ENCODE data around the gene SRSF1.

SRSF1 gene

GRCh38 chr17:57970710-57971109, 36.3 kb downstream of the SRSF1 start:
- H3K4me1 ChIP-seq (ENCODE audit: insufficient read depth, low read length, poor library complexity, severe bottlenecking), result no peaks in the 10 kb centered on the region
- H3K36me3 ChIP-seq (ENCODE audit: insufficient read depth, low read length), result peaks cover 30% of the 10 kb centered on the region; the same call in 1 of the 2 replicates
- H3F3A ChIP-seq (ENCODE audit: low read depth), result no peaks in the 10 kb centered on the region
- no peaks in the 10 kb centered on the region for H3K9me2 ChIP-seq (replicated peaks; ENCODE audit: low read depth, low read length)
- peaks cover 2% of the 10 kb centered on the region; the same call in 1 of the 2 replicates for H3K79me2 ChIP-seq (ENCODE audit: insufficient read depth, low read length)
- no peak overlapping the region for H3K9ac ChIP-seq (ENCODE audit: low read depth, low read length, poor library complexity, severe bottlenecking)
- no peak overlapping the region for H2AFZ ChIP-seq (ENCODE audit: low read length)
- no peaks in the 10 kb centered on the region for H3K27me3 ChIP-seq (ENCODE audit: insufficient read depth, low read length, poor library complexity, severe bottlenecking)
- no peak overlapping the region for H3K4me3 ChIP-seq (ENCODE audit: low read length, poor library complexity, severe bottlenecking)
- no peaks in the 10 kb centered on the region for H3K9me3 ChIP-seq (ENCODE audit: insufficient read depth, low read depth, low read length)
- H3K4me2 ChIP-seq (ENCODE audit: low read depth, low read length, poor library complexity, severe bottlenecking), result no peak overlapping the region
- TF ChIP-seq EZH2phosphoT487 (IDR thresholded peaks at IDR 0.05; ENCODE audit: borderline replicate concordance) (no peak), CTCF (conservative IDR thresholded peaks at IDR 0.05; ENCODE audit: low read length) (no peak)
- no peaks in the 10 kb centered on the region for H4K20me1 ChIP-seq (ENCODE audit: insufficient read depth, low read length, poor library complexity, severe bottlenecking)

- H3K4me3 ChIP-seq (ENCODE audit: low read length, poor library complexity, severe bottlenecking), result no peak overlapping the region
- no peak overlapping the region for H3K9ac ChIP-seq (ENCODE audit: low read depth, low read length, poor library complexity, severe bottlenecking)
- no peaks in the 10 kb centered on the region for H4K20me1 ChIP-seq (ENCODE audit: insufficient read depth, low read length, poor library complexity, severe bottlenecking)
- no peaks in the 10 kb centered on the region for H3K9me3 ChIP-seq (ENCODE audit: insufficient read depth, low read depth, low read length)
- H2AFZ ChIP-seq (ENCODE audit: low read length), result no peak overlapping the region
- H3K27me3 ChIP-seq (ENCODE audit: insufficient read depth, low read length, poor library complexity, severe bottlenecking), result no peaks in the 10 kb centered on the region
- H3K9me2 ChIP-seq (replicated peaks; ENCODE audit: low read depth, low read length), result no peaks in the 10 kb centered on the region
- no peaks in the 10 kb centered on the region for H3K79me2 ChIP-seq (ENCODE audit: insufficient read depth, low read length)
- H3K4me1 ChIP-seq (ENCODE audit: insufficient read depth, low read length, poor library complexity, severe bottlenecking), result no peaks in the 10 kb centered on the region
- peaks cover 8% of the 10 kb centered on the region; the same call in 1 of the 2 replicates for H3K36me3 ChIP-seq (ENCODE audit: insufficient read depth, low read length)
- no peaks in the 10 kb centered on the region for H3F3A ChIP-seq (ENCODE audit: low read depth)
- H3K4me2 ChIP-seq (ENCODE audit: low read depth, low read length, poor library complexity, severe bottlenecking), result no peak overlapping the region
- TF ChIP-seq EZH2phosphoT487 (IDR thresholded peaks at IDR 0.05; ENCODE audit: borderline replicate concordance), result no peak
- TF ChIP-seq CTCF (conservative IDR thresholded peaks at IDR 0.05; ENCODE audit: low read length), result no peak
These were observed 38.6 kb downstream of the SRSF1 start for GRCh38 chr17:57968456-57968855.

- H3K36me3 ChIP-seq (ENCODE audit: insufficient read depth, low read length), result no peaks in the 10 kb centered on the region
- H4K20me1 ChIP-seq (ENCODE audit: insufficient read depth, low read length, poor library complexity, severe bottlenecking), result no peaks in the 10 kb centered on the region
- no peaks in the 10 kb centered on the region for H3K9me2 ChIP-seq (replicated peaks; ENCODE audit: low read depth, low read length)
- H3K4me3 ChIP-seq (ENCODE audit: low read length, poor library complexity, severe bottlenecking), result no peak overlapping the region
- no peaks in the 10 kb centered on the region for H3K27me3 ChIP-seq (ENCODE audit: insufficient read depth, low read length, poor library complexity, severe bottlenecking)
- no peak for TF ChIP-seq EZH2phosphoT487 (IDR thresholded peaks at IDR 0.05; ENCODE audit: borderline replicate concordance)
- no peak for TF ChIP-seq CTCF (conservative IDR thresholded peaks at IDR 0.05; ENCODE audit: low read length)
- H3K9me3 ChIP-seq (ENCODE audit: insufficient read depth, low read depth, low read length), result no peaks in the 10 kb centered on the region
- no peak overlapping the region for H3K9ac ChIP-seq (ENCODE audit: low read depth, low read length, poor library complexity, severe bottlenecking)
- no peaks in the 10 kb centered on the region for H3F3A ChIP-seq (ENCODE audit: low read depth)
- no peak overlapping the region for H3K4me2 ChIP-seq (ENCODE audit: low read depth, low read length, poor library complexity, severe bottlenecking)
- H3K79me2 ChIP-seq (ENCODE audit: insufficient read depth, low read length), result no peaks in the 10 kb centered on the region
- no peak overlapping the region for H2AFZ ChIP-seq (ENCODE audit: low read length)
- no peaks in the 10 kb centered on the region for H3K4me1 ChIP-seq (ENCODE audit: insufficient read depth, low read length, poor library complexity, severe bottlenecking)
These were observed 40.2 kb downstream of the SRSF1 start for GRCh38 chr17:57966875-57967274.
